WTC11 (cell line): Measurements from ENCODE around the gene PCDHGA1. TPM values are rescaled to one million over a fixed set of nuclear protein-coding genes. Genes with fewer than 3 reads are reported as not detected.

Source experiments
- ATAC-seq: fragments of 200-7000 bp; cut with Tn5 transposase; 2 replicates; pipeline ENCODE4 v1.10.0; 2021; ENCODE audit warnings: mild to moderate bottlenecking, moderate library complexity
- CTCF ChIA-PET: fragments of 300-600 bp; sonication (Branson Sonifier 250); formaldehyde crosslinking; loops from one replicate; lab custom pipeline; 2021; ENCODE audit warnings: antibody characterized with exemption; lab: Charles Lee
- POLR2A ChIA-PET: fragments of 350-600 bp; sonication (Branson Sonifier 250); formaldehyde crosslinking; loops from one replicate; lab custom pipeline; 2021; ENCODE audit warnings: antibody characterized with exemption; lab: Charles Lee
- DNase-seq: peaks from one replicate; pipeline ENCODE4 v3.0.0; 2021; ENCODE audit warnings: low spot score
- H3K27ac Mint-ChIP-seq: 2 replicates; pipeline ENCODE4 v1.8.0; 2021; ENCODE audit warnings: mixed read lengths
- H3K27me3 Mint-ChIP-seq: 2 replicates; pipeline ENCODE4 v1.8.0; 2021; ENCODE audit warnings: low read depth, mild to moderate bottlenecking, moderate library complexity, mixed read lengths
- H3K36me3 Mint-ChIP-seq: 2 replicates; pipeline ENCODE4 v1.8.0; 2021; ENCODE audit warnings: mixed read lengths
- H3K4me1 Mint-ChIP-seq: 2 replicates; pipeline ENCODE4 v1.8.0; 2022; ENCODE audit warnings: mixed read lengths
- H3K4me3 Mint-ChIP-seq: 2 replicates; pipeline ENCODE4 v1.8.0; 2021; ENCODE audit warnings: mild to moderate bottlenecking, moderate library complexity, mixed read lengths
- H3K9me3 Mint-ChIP-seq: 2 replicates; pipeline ENCODE4 v1.8.0; 2021; ENCODE audit warnings: mixed read lengths
- CREB1 ChIP-seq: sonication (generic); formaldehyde crosslinking; IDR thresholded peaks from 2 replicates; pipeline ENCODE4 v1.8.0; 2023; ENCODE audit warnings: mild to moderate bottlenecking, missing genetic modification reagents
- ELF4 ChIP-seq: sonication (generic); formaldehyde crosslinking; IDR thresholded peaks from 2 replicates; pipeline ENCODE4 v1.8.1; 2022; ENCODE audit warnings: low read depth, mild to moderate bottlenecking, moderate library complexity, missing genetic modification reagents
- NR1H2 ChIP-seq: sonication (generic); formaldehyde crosslinking; IDR thresholded peaks from 2 replicates; pipeline ENCODE4 v1.9.0; 2021; ENCODE audit warnings: mild to moderate bottlenecking, moderate library complexity, missing genetic modification reagents
- NR2C2 ChIP-seq: sonication (generic); formaldehyde crosslinking; IDR thresholded peaks from 2 replicates; pipeline ENCODE4 v1.8.0; 2022; ENCODE audit warnings: mild to moderate bottlenecking, missing genetic modification reagents
- ZNF219 ChIP-seq: sonication (generic); formaldehyde crosslinking; IDR thresholded peaks from 2 replicates; pipeline ENCODE4 v1.8.0; 2023; ENCODE audit warnings: missing genetic modification reagents, mild to moderate bottlenecking, borderline replicate concordance
- ZNF263 ChIP-seq: sonication (generic); formaldehyde crosslinking; IDR thresholded peaks from 2 replicates; pipeline ENCODE4 v1.8.1; 2022; ENCODE audit warnings: low read depth, mild to moderate bottlenecking, moderate library complexity, missing genetic modification reagents
- ZNF317 ChIP-seq: sonication (generic); formaldehyde crosslinking; IDR thresholded peaks from 2 replicates; pipeline ENCODE4 v1.8.1; 2023; ENCODE audit warnings: low read depth, mild to moderate bottlenecking, moderate library complexity, missing genetic modification reagents, borderline replicate concordance
- ZNF416 ChIP-seq: fragments of 250-450 bp; sonication (Bioruptor Pico); IDR thresholded peaks from 2 replicates; pipeline ENCODE4 v1.9.0; 2021; ENCODE audit warnings: mild to moderate bottlenecking, inconsistent platforms
- total RNA-seq: library from RNA; stranded (reverse); gene quantifications from 3 replicates; pipeline ENCODE4 v1.2.3, GENCODE V29; 2021
- TF ChIP-seq, protein P1 (sequence below): sonication (generic); formaldehyde crosslinking; IDR thresholded peaks from 2 replicates; pipeline ENCODE4 v1.8.1; 2023; ENCODE audit warnings: mild to moderate bottlenecking, moderate library complexity, missing genetic modification reagents
- TF ChIP-seq, protein P2 (sequence below): fragments of 200-600 bp; IDR thresholded peaks from 2 replicates; pipeline ENCODE4 v1.8.0; 2022; ENCODE audit warnings: antibody characterized with exemption
- TF ChIP-seq, protein P3 (sequence below): sonication (generic); formaldehyde crosslinking; IDR thresholded peaks from 2 replicates; pipeline ENCODE4 v1.8.0; 2023; ENCODE audit warnings: missing genetic modification reagents
- TF ChIP-seq, protein P4 (sequence below): sonication (generic); formaldehyde crosslinking; IDR thresholded peaks from 2 replicates; pipeline ENCODE4 v1.8.1; 2023; ENCODE audit warnings: mild to moderate bottlenecking, missing genetic modification reagents
- TF ChIP-seq, protein P5 (sequence below): sonication (generic); formaldehyde crosslinking; IDR thresholded peaks from 2 replicates; pipeline ENCODE4 v1.8.0; 2023; ENCODE audit warnings: missing genetic modification reagents, mild to moderate bottlenecking, borderline replicate concordance
- TF ChIP-seq, protein P6 (sequence below): sonication (generic); formaldehyde crosslinking; IDR thresholded peaks from 2 replicates; pipeline ENCODE4 v1.8.1; 2023; ENCODE audit warnings: mild to moderate bottlenecking, missing genetic modification reagents, moderate library complexity
- TF ChIP-seq, protein P7 (sequence below): fragments of 250-450 bp; sonication (Bioruptor Pico); IDR thresholded peaks from 2 replicates; pipeline ENCODE4 v1.8.0; 2021; ENCODE audit warnings: mild to moderate bottlenecking

Gene PCDHGA1
- total RNA-seq, 1 experiment from 2014 or later = 1.5 TPM

DNA sequence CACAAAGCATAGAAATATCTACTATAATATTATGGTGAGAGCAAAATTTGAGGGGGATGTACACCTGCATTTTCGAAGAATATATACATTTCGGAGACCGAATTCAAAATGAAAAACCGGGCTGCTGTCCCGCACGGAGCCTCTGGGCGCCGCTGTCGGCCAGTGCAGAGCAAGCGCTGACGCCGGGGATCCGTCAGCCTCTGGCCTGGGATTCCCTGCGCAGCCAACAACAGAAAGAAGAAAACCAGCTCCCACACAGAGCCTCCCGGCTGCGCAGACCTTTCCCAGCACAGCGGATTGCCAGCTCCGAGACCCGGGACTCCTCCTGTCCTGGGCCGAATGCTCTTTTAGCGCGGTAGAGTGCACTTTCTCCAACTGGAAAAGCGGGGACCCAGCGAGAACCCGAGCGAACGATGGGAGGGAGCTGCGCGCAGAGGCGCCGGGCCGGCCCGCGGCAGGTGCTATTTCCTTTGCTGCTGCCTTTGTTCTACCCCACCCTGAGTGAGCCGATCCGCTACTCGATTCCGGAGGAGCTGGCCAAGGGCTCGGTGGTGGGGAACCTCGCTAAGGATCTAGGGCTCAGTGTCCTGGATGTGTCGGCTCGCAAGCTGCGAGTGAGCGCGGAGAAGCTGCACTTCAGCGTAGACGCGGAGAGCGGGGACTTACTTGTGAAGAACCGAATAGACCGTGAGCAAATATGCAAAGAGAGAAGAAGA, 77.6 kb downstream of the PCDHGA1 start, which contains the start of gene PCDHGB6:
TSS of gene PCDHGB6 (plus strand) at position 232 of the 716 bp plus-strand sequence. CDS start at position 414, 182 bp downstream.
- POLR2A ChIA-PET = interaction anchor here (0.6 to 1.2 kb wide), 2 partner anchors 10 to 163 kb away, joined by 3 to 6 read pairs; partner anchors contain the start of gene PCDHGB7
- peak within 1 kb of the TSS; percentile 96 for H3K4me3 Mint-ChIP-seq
- H3K27ac Mint-ChIP-seq = peak within 1 kb of the TSS; percentile 45; the same call in 1 of the 2 replicates
- H3K4me1 Mint-ChIP-seq = peaks cover 12% of the 10 kb centered on the region
- DNase-seq (peak; percentile 86), ATAC-seq (peak; percentile 92)
- H3K36me3 Mint-ChIP-seq = peaks cover 26% of the 10 kb centered on the region
- CTCF ChIA-PET = interaction anchor here (0.6 to 2.9 kb wide), 62 partner anchors 8 to 314 kb away, joined by 3 to 31 read pairs (median 6); partner anchors contain the start of genes DIAPH1, HDAC3, PCDHB11 and PCDHB12
- H3K27me3 Mint-ChIP-seq = peaks cover 19% of the 10 kb centered on the region
- TF ChIP-seq, protein P1, sequence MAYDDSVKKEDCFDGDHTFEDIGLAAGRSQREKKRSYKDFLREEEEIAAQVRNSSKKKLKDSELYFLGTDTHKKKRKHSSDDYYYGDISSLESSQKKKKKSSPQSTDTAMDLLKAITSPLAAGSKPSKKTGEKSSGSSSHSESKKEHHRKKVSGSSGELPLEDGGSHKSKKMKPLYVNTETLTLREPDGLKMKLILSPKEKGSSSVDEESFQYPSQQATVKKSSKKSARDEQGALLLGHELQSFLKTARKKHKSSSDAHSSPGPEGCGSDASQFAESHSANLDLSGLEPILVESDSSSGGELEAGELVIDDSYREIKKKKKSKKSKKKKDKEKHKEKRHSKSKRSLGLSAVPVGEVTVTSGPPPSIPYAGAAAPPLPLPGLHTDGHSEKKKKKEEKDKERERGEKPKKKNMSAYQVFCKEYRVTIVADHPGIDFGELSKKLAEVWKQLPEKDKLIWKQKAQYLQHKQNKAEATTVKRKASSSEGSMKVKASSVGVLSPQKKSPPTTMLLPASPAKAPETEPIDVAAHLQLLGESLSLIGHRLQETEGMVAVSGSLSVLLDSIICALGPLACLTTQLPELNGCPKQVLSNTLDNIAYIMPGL (CRISPR knock-in tag) = peak; percentile 94
- TF ChIP-seq, protein P2, sequence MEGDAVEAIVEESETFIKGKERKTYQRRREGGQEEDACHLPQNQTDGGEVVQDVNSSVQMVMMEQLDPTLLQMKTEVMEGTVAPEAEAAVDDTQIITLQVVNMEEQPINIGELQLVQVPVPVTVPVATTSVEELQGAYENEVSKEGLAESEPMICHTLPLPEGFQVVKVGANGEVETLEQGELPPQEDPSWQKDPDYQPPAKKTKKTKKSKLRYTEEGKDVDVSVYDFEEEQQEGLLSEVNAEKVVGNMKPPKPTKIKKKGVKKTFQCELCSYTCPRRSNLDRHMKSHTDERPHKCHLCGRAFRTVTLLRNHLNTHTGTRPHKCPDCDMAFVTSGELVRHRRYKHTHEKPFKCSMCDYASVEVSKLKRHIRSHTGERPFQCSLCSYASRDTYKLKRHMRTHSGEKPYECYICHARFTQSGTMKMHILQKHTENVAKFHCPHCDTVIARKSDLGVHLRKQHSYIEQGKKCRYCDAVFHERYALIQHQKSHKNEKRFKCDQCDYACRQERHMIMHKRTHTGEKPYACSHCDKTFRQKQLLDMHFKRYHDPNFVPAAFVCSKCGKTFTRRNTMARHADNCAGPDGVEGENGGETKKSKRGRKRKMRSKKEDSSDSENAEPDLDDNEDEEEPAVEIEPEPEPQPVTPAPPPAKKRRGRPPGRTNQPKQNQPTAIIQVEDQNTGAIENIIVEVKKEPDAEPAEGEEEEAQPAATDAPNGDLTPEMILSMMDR = peak; percentile 64
- peaks cover 18% of the 10 kb centered on the region for H3K9me3 Mint-ChIP-seq

DNA sequence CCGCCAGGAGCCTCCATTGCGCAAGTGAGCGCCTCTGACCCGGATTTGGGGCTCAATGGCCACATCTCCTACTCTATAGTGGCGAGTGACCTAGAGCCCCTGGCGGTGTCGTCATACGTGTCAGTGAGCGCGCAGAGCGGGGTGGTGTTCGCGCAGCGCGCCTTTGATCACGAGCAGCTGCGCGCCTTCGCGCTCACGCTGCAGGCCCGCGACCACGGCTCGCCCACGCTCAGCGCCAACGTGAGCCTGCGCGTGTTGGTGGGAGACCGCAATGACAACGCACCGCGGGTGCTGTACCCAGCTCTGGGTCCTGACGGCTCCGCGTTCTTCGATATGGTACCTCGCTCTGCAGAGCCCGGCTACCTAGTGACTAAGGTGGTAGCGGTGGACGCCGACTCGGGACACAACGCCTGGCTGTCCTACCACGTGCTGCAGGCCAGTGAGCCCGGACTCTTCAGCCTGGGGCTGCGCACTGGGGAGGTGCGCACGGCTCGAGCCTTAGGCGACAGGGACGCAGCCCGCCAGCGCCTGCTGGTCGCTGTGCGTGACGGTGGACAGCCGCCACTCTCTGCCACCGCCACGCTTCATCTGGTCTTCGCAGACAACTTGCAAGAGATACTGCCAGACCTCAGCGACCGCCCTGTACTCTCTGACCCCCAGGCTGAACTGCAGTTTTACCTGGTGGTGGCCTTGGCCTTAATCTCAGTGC, 79.4 kb downstream of the PCDHGA1 start:
- Mint-ChIP-seq H3K4me3 (peak overlapping the region; percentile 96), H3K27me3 (peaks cover 25% of the 10 kb centered on the region), H3K4me1 (peaks cover 17% of the 10 kb centered on the region), H3K36me3 (peaks cover 22% of the 10 kb centered on the region), H3K9me3 (peaks cover 15% of the 10 kb centered on the region), H3K27ac (peak overlapping the region; percentile 13; the same call in 1 of the 2 replicates)
- POLR2A ChIA-PET = no interaction called here
- TF ChIP-seq ZNF317 (CRISPR knock-in tag) = no peak
- TF ChIP-seq, protein P3, sequence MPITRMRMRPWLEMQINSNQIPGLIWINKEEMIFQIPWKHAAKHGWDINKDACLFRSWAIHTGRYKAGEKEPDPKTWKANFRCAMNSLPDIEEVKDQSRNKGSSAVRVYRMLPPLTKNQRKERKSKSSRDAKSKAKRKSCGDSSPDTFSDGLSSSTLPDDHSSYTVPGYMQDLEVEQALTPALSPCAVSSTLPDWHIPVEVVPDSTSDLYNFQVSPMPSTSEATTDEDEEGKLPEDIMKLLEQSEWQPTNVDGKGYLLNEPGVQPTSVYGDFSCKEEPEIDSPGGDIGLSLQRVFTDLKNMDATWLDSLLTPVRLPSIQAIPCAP (CRISPR knock-in tag) = no peak
- no peak for TF ChIP-seq ZNF219 (CRISPR knock-in tag)
- no peak for TF ChIP-seq NR1H2
- CTCF ChIA-PET = no interaction called here
- no peak for DNase-seq
- ATAC-seq = no peak

DNA sequence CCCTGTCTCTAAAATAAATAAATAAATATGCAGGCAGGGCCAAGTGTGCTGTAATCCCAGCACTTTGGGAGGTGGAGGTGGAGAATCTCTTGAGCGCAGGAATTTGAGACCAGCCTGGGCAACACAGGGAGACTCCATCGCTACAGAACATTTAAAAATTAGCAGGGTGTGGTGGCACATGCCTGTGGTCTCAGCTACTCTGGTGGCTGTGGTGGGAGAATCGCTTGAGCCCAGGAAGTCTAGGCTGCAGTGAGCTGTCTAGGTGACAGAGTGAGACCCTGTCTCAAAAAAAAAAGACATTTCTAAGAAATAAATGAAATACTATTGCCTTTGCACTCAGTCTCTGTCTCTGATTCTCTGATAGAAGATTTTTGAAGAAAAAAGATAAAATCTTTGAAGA, 81.3 kb downstream of the PCDHGA1 start:
- DNase-seq = no peak
- Mint-ChIP-seq H3K36me3 (peaks cover 24% of the 10 kb centered on the region), H3K4me3 (no peak overlapping the region), H3K4me1 (peaks cover 24% of the 10 kb centered on the region), H3K27me3 (peaks cover 25% of the 10 kb centered on the region), H3K9me3 (peaks cover 11% of the 10 kb centered on the region; the same call in 1 of the 2 replicates), H3K27ac (no peak overlapping the region)
- ATAC-seq = no peak
- ChIA-PET CTCF (interaction anchor here (0.9 to 4.3 kb wide), 8 partner anchors 9 to 188 kb away, joined by 3 to 52 read pairs (median 11); partner anchors contain the start of genes PCDHB14, PCDHGA9, PCDHGB3 and PCDHGB5), POLR2A (no interaction called here)
- TF ChIP-seq ZNF219 (CRISPR knock-in tag) = no peak
- no peak for TF ChIP-seq ELF4 (CRISPR knock-in tag)
- TF ChIP-seq NR2C2 (CRISPR knock-in tag) = no peak
- TF ChIP-seq, protein P4, sequence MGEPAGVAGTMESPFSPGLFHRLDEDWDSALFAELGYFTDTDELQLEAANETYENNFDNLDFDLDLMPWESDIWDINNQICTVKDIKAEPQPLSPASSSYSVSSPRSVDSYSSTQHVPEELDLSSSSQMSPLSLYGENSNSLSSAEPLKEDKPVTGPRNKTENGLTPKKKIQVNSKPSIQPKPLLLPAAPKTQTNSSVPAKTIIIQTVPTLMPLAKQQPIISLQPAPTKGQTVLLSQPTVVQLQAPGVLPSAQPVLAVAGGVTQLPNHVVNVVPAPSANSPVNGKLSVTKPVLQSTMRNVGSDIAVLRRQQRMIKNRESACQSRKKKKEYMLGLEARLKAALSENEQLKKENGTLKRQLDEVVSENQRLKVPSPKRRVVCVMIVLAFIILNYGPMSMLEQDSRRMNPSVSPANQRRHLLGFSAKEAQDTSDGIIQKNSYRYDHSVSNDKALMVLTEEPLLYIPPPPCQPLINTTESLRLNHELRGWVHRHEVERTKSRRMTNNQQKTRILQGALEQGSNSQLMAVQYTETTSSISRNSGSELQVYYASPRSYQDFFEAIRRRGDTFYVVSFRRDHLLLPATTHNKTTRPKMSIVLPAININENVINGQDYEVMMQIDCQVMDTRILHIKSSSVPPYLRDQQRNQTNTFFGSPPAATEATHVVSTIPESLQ (CRISPR knock-in tag) = no peak
- no peak for TF ChIP-seq CREB1 (CRISPR knock-in tag)
- TF ChIP-seq ZNF263 (CRISPR knock-in tag) = no peak
- TF ChIP-seq, protein P5, sequence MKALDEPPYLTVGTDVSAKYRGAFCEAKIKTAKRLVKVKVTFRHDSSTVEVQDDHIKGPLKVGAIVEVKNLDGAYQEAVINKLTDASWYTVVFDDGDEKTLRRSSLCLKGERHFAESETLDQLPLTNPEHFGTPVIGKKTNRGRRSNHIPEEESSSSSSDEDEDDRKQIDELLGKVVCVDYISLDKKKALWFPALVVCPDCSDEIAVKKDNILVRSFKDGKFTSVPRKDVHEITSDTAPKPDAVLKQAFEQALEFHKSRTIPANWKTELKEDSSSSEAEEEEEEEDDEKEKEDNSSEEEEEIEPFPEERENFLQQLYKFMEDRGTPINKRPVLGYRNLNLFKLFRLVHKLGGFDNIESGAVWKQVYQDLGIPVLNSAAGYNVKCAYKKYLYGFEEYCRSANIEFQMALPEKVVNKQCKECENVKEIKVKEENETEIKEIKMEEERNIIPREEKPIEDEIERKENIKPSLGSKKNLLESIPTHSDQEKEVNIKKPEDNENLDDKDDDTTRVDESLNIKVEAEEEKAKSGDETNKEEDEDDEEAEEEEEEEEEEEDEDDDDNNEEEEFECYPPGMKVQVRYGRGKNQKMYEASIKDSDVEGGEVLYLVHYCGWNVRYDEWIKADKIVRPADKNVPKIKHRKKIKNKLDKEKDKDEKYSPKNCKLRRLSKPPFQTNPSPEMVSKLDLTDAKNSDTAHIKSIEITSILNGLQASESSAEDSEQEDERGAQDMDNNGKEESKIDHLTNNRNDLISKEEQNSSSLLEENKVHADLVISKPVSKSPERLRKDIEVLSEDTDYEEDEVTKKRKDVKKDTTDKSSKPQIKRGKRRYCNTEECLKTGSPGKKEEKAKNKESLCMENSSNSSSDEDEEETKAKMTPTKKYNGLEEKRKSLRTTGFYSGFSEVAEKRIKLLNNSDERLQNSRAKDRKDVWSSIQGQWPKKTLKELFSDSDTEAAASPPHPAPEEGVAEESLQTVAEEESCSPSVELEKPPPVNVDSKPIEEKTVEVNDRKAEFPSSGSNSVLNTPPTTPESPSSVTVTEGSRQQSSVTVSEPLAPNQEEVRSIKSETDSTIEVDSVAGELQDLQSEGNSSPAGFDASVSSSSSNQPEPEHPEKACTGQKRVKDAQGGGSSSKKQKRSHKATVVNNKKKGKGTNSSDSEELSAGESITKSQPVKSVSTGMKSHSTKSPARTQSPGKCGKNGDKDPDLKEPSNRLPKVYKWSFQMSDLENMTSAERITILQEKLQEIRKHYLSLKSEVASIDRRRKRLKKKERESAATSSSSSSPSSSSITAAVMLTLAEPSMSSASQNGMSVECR (CRISPR knock-in tag) = no peak
- TF ChIP-seq ZNF416 (CRISPR knock-in tag) = no peak
- TF ChIP-seq, protein P6, sequence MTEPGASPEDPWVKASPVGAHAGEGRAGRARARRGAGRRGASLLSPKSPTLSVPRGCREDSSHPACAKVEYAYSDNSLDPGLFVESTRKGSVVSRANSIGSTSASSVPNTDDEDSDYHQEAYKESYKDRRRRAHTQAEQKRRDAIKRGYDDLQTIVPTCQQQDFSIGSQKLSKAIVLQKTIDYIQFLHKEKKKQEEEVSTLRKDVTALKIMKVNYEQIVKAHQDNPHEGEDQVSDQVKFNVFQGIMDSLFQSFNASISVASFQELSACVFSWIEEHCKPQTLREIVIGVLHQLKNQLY (CRISPR knock-in tag) = no peak
- TF ChIP-seq, protein P7, sequence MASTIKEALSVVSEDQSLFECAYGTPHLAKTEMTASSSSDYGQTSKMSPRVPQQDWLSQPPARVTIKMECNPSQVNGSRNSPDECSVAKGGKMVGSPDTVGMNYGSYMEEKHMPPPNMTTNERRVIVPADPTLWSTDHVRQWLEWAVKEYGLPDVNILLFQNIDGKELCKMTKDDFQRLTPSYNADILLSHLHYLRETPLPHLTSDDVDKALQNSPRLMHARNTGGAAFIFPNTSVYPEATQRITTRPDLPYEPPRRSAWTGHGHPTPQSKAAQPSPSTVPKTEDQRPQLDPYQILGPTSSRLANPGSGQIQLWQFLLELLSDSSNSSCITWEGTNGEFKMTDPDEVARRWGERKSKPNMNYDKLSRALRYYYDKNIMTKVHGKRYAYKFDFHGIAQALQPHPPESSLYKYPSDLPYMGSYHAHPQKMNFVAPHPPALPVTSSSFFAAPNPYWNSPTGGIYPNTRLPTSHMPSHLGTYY = no peak
